Neural progenitor cell (in vitro differentiated cells): ENCODE results near the gene TCOF1.

Source experiments
- CTCF ChIP-seq: fragments of 200-600 bp; sonication (generic); IDR thresholded peaks from 2 replicates; pipeline ENCODE4 v1.5.1; 2017; ENCODE audit warnings: antibody characterized with exemption, mild to moderate bottlenecking
- EZH2 ChIP-seq: fragments of 200-600 bp; sonication (generic); IDR thresholded peaks from 2 replicates; pipeline ENCODE4 v1.6.1; 2017; ENCODE audit warnings: antibody characterized with exemption, mild to moderate bottlenecking, moderate library complexity
- EZH2phosphoT487 ChIP-seq: fragments of 200-600 bp; sonication (generic); IDR thresholded peaks from 2 replicates; pipeline ENCODE4 v1.6.1; 2017; ENCODE audit warnings: antibody characterized with exemption

DNA sequence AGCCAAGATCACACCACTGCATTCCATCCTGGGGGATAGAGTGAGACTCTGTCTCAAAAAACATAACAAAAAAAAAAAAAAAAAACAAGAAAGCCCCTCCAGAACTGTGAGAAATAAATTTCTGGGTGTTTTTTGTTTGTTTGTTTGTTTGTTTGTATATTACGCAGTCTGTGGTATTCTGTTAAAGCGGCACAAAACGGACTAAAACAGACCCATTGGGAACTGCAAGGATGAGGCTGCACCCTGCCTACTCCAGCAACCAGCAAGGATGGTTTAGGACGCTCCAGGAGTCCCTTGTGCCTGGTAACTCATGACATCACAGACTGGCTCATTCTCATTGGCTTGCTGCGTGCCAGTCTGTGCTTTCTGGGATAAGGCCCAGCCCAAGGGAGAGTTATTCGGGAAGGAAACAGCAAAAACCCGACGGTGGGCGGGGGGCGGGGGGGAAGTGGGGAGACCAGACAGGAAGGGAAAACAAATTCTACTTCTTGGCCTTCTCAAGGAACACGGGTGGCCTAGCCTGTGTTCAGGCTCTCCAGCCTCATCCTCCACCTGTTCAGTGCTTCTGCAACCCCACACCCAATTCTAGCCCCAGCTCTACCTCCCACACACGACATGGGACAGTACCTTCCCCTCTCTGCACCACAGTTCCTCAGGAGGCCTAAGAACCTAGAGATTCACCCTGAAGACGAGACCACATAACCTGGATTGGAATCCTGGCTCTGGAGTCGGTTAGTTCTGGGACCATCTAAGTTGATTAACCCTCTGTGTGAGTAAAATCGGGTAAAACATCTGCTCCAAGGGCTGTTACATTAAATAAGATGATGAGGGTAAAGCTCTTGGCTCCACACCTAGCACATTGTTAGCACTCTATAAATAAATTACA, 52.4 kb downstream of the TCOF1 start:
- TF ChIP-seq CTCF, result no peak
- TF ChIP-seq EZH2, result no peak
- no peak for TF ChIP-seq EZH2phosphoT487
